Measurements from ENCODE around the gene ST3GAL6. TPM values are rescaled to one million over a fixed set of nuclear protein-coding genes. Genes with fewer than 3 reads are reported as not detected.

ST3GAL6 gene
- total and polyA plus RNA-seq, 2 of the 8 experiments (the other 6 are each of a cell fraction or from before 2014, with no cell fraction given) = 3.3 to 6.1 TPM

DNA sequence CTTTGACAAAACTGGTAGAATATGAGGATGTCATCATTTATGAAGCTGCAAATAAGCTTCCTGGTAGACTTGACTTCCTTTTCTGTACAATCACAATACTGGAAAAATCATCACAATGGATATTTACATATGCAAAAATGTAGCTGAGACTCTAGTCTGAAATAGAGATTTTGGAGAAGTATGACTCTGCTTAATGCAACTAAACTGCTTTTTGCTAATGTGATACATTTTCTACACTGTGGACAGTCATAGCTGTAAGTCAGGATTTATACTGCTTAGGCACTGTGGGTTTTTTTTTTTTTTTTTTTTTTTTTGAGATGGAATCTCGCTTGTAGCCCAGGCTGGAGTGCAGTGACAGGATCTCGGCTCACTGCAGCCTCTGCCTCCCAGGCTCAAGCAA lies 34.5 kb upstream of the ST3GAL6 start (continued):
- TF ChIP-seq, protein P1, sequence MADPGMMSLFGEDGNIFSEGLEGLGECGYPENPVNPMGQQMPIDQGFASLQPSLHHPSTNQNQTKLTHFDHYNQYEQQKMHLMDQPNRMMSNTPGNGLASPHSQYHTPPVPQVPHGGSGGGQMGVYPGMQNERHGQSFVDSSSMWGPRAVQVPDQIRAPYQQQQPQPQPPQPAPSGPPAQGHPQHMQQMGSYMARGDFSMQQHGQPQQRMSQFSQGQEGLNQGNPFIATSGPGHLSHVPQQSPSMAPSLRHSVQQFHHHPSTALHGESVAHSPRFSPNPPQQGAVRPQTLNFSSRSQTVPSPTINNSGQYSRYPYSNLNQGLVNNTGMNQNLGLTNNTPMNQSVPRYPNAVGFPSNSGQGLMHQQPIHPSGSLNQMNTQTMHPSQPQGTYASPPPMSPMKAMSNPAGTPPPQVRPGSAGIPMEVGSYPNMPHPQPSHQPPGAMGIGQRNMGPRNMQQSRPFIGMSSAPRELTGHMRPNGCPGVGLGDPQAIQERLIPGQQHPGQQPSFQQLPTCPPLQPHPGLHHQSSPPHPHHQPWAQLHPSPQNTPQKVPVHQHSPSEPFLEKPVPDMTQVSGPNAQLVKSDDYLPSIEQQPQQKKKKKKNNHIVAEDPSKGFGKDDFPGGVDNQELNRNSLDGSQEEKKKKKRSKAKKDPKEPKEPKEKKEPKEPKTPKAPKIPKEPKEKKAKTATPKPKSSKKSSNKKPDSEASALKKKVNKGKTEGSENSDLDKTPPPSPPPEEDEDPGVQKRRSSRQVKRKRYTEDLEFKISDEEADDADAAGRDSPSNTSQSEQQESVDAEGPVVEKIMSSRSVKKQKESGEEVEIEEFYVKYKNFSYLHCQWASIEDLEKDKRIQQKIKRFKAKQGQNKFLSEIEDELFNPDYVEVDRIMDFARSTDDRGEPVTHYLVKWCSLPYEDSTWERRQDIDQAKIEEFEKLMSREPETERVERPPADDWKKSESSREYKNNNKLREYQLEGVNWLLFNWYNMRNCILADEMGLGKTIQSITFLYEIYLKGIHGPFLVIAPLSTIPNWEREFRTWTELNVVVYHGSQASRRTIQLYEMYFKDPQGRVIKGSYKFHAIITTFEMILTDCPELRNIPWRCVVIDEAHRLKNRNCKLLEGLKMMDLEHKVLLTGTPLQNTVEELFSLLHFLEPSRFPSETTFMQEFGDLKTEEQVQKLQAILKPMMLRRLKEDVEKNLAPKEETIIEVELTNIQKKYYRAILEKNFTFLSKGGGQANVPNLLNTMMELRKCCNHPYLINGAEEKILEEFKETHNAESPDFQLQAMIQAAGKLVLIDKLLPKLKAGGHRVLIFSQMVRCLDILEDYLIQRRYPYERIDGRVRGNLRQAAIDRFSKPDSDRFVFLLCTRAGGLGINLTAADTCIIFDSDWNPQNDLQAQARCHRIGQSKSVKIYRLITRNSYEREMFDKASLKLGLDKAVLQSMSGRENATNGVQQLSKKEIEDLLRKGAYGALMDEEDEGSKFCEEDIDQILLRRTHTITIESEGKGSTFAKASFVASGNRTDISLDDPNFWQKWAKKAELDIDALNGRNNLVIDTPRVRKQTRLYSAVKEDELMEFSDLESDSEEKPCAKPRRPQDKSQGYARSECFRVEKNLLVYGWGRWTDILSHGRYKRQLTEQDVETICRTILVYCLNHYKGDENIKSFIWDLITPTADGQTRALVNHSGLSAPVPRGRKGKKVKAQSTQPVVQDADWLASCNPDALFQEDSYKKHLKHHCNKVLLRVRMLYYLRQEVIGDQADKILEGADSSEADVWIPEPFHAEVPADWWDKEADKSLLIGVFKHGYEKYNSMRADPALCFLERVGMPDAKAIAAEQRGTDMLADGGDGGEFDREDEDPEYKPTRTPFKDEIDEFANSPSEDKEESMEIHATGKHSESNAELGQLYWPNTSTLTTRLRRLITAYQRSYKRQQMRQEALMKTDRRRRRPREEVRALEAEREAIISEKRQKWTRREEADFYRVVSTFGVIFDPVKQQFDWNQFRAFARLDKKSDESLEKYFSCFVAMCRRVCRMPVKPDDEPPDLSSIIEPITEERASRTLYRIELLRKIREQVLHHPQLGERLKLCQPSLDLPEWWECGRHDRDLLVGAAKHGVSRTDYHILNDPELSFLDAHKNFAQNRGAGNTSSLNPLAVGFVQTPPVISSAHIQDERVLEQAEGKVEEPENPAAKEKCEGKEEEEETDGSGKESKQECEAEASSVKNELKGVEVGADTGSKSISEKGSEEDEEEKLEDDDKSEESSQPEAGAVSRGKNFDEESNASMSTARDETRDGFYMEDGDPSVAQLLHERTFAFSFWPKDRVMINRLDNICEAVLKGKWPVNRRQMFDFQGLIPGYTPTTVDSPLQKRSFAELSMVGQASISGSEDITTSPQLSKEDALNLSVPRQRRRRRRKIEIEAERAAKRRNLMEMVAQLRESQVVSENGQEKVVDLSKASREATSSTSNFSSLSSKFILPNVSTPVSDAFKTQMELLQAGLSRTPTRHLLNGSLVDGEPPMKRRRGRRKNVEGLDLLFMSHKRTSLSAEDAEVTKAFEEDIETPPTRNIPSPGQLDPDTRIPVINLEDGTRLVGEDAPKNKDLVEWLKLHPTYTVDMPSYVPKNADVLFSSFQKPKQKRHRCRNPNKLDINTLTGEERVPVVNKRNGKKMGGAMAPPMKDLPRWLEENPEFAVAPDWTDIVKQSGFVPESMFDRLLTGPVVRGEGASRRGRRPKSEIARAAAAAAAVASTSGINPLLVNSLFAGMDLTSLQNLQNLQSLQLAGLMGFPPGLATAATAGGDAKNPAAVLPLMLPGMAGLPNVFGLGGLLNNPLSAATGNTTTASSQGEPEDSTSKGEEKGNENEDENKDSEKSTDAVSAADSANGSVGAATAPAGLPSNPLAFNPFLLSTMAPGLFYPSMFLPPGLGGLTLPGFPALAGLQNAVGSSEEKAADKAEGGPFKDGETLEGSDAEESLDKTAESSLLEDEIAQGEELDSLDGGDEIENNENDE (IDR thresholded peaks at IDR 0.05; ENCODE audit: insufficient replicate concordance, low read length) = no peak
